GM21619 (cell line): ENCODE results near the gene NOTUM.
"Not testable (repeated sequence)": the region's sequence is repeated elsewhere in the genome, so short reads cannot be mapped to it uniquely, and the experiment has no call there.

Source experiments
- ATAC-seq: cut with Tn5 transposase; IDR thresholded peaks from one replicate; pipeline ENCODE4 v1.9.1; 2021; ENCODE audit not compliant: unreplicated experiment

The NOTUM gene

GRCh38 chr17:81958633-81959342, 2.2 kb downstream of the NOTUM start:
- no peak for ATAC-seq

- no peak for ATAC-seq
Observed at GRCh38 chr17:81957691-81958432, 3.1 kb downstream of the NOTUM start.

GRCh38 chr17:81956607-81957589, 4.1 kb downstream of the NOTUM start:
- ATAC-seq: no peak

- ATAC-seq: no peak
Observed at GRCh38 chr17:81955756-81956544, 5.0 kb downstream of the NOTUM start.

GRCh38 chr17:81955058-81955681, 5.8 kb downstream of the NOTUM start:
- no peak for ATAC-seq

- ATAC-seq: no peak
Observed at GRCh38 chr17:81954131-81955057, 6.6 kb downstream of the NOTUM start.

- ATAC-seq: not testable (repeated sequence)
Observed at GRCh38 chr17:81953443-81953842, 7.5 kb downstream of the NOTUM start.

- ATAC-seq: no peak
Observed at GRCh38 chr17:81952792-81953228, 8.2 kb downstream of the NOTUM start.

- no peak for ATAC-seq
Observed at GRCh38 chr17:81951785-81952684, 9.0 kb downstream of the NOTUM start.

GRCh38 chr17:81950501-81950900, 10.5 kb downstream of the NOTUM start:
- no peak for ATAC-seq

GRCh38 chr17:81948635-81949378, 12.2 kb downstream of the NOTUM start:
- ATAC-seq: no peak

- no peak for ATAC-seq
Observed at GRCh38 chr17:81947189-81947588, 13.8 kb downstream of the NOTUM start, which contains the start of gene MYADML2. TSS of gene MYADML2 (minus strand) at chr17:81947233. CDS start at chr17:81941741, 5,492 bp downstream.

- ATAC-seq: no peak
Observed at GRCh38 chr17:81944858-81945257, 16.1 kb downstream of the NOTUM start.

- ATAC-seq: no peak
Observed at GRCh38 chr17:81942167-81942553, 18.8 kb downstream of the NOTUM start.

- no peak for ATAC-seq
Observed at GRCh38 chr17:81941484-81942166, 19.4 kb downstream of the NOTUM start.
